GM19463 (cell line): Measurements from ENCODE around the gene TTC1.

Source experiments
- ATAC-seq: cut with Tn5 transposase; IDR thresholded peaks from one replicate; pipeline ENCODE4 v1.9.1; 2021; ENCODE audit warnings: mild to moderate bottlenecking, moderate library complexity; ENCODE audit not compliant: unreplicated experiment

Gene TTC1

GRCh38 chr5:160082614-160083500 is 73.9 kb downstream of the TTC1 start:
- ATAC-seq: no peak

DNA sequence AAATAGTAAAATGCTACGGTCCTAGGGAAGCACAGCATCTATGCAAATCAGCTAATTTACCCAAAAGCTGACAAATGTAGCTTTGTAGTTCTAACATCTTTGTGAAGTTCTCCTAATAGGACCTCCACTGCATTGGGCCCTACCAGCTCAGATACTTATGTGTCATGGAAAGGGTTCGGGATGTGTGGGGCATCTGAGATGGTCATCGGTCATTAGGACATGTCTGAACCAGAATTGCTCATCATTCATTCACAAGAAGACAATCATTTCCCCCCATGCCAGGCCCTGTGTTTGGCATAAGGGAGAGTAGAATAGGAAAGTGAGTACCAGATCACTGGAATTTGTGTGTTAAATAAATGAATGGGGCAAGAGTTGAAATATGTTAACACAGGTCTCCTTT is 74.6 kb downstream of the TTC1 start:
- no peak for ATAC-seq

DNA sequence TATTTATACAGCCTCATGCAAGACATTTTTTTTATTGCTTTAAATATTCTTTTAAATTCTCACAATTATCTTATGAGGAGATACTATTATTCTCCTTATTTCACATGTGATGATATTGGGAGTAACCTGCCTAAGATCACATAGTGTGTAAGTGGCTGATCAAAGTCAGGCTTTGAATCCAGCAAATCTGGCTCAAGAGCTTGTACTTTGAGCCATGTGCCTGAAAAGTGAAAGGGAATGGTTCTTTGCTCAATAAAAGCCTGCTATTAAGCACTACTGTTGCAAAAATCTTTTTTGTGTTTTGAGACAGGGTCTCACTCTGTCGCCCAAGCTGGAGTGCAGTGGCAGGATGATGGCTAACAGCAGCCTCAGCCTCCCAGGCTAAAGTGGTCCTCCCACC is 75.2 kb downstream of the TTC1 start:
- no peak for ATAC-seq

DNA sequence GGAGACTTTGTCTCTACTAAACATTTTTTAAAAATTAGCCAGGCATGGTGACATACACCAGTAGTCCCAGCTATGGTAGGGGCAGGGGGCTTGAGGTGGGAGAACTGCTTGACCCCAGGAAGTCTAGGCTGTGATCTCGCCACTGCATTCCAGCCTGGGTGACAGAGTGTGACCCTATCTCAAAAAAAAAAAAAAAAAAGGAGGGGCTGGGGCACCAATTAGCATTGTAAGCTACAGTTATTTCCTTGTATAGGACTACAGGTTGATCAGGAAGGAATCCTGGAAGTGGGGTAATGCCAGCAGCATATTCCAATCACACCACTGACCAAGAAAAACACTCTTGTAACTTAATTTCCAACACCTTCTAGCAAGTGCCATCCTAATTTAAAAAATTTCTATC is 78.3 kb downstream of the TTC1 start:
- ATAC-seq: no peak

DNA sequence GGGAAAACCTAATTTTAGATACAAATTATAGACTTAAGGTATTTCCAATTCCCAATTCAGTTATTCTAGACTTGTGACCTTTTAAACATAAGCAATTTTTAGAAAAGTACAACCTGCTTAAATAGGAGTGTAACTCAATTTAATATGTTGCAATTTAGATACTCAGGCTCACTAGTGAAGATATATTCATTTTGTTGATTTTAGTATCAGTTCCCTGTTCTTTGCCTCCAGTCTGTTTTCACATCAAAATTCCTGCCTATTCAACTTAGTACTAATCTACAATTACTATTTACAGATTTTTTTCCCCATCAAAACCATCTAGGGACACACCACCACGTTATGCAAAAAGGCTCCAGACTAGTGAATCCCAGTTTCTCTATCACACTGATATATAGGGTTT is 79.9 kb downstream of the TTC1 start:
- ATAC-seq: no peak

GRCh38 chr5:160089531-160089930 is 80.6 kb downstream of the TTC1 start:
- ATAC-seq: no peak

DNA sequence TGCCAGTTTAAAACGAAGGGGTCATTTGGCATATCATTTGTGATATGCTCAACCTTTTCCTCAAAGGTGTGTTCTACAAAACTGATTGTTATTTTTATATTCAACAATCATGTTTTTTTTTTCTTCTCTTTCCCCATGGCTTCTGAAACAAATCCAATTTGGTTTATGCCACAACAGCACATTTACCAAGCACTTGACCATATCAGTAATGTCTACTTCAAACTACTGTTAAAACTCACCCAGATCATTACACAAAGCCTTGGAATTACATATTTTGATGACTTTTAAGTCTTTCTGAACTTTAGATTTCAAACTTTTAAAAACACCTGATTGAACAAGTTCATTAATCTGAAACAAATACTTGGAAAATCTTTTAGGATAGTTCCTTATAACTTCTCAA is 81.1 kb downstream of the TTC1 start:
- ATAC-seq: no peak

DNA sequence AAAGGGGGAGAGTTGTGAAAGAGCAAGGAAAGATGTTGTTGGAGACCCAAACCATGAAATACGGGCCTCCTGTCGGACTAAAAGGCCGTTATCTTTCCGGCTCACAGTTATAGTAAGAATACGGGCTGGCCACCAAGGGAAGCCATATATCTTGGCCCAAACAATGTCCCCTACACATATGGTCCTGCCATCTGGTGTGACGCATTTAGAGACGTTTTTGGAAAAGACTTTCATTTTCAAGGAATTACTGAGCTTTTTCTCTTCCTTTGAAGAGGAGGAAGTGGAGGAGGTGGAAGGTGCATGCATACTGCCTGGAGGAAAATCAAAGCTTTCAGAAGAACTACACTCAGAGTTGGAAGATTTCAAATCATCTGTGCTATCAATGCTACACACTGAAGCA is 83.6 kb downstream of the TTC1 start:
- ATAC-seq: no peak

DNA sequence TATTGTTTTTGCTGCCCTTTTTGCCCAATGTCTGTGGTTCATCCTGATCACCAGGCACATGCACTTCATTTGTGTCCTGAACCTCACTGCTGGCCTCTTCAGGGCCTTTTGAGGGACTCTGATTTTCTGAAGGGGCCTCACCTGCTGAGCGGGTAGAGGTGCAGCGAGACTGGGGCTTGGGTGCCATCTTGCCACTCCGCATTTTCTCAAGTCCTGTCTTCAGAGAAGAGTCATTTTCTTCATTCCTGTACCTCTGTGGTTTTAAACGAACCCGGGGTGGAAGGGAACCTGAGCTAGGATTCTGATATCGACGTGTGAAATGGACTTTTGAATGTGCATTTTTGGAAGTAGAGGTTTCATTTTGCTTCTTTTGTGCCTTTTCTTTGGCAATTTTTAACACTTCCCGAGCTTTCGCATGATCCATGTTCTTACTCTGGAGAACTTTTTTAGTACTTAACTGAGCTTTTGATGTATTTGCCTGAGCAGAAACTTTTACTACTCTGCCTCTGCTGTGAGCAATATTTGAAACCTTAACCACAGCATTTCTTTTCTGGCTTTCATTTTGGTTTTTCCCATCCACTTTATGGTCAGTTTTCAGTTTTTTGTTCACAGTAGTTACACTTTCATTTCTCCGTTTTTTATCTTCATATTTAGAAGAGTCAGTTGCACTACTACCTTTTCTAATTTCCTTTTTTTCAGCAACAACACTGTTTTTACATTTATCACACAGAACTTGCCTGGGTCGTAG is 84.2 kb downstream of the TTC1 start:
- ATAC-seq: peak; percentile 69

GRCh38 chr5:160096178-160096577 is 87.2 kb downstream of the TTC1 start:
- ATAC-seq: no peak

GRCh38 chr5:160097991-160098390 is 89.1 kb downstream of the TTC1 start:
- ATAC-seq: no peak

- peak; percentile 71 for ATAC-seq
Observed at GRCh38 chr5:160105686-160106360, 96.9 kb downstream of the TTC1 start.

DNA sequence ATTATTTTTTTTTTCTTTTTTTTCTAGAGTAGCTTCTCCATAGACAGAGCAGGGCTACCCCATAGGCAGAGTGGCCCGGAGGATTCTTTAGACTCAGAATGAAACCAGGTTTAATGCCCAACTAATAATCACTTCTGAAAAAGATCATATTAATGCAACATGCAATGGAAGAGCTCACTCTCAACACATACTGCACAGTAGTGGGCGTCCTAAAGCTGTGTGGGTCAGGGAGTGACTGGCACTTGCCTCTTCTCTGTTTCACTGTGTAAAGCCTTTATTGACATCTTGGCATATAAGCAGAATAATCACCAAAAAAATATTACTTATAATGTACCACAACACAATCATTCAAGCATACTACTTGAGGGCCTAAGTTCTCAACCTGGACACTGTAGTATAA is 99.2 kb downstream of the TTC1 start:
- peak; percentile 72 for ATAC-seq
